GM21576 (cell line): Measurements from ENCODE around the gene CGB1.
"Not testable (repeated sequence)": the region's sequence is repeated elsewhere in the genome, so short reads cannot be mapped to it uniquely, and the experiment has no call there.

ENCODE experiments used
- ATAC-seq: cut with Tn5 transposase; IDR thresholded peaks from one replicate; pipeline ENCODE4 v1.9.1; 2021; ENCODE audit warnings: mild to moderate bottlenecking, moderate library complexity; ENCODE audit not compliant: unreplicated experiment

The CGB1 gene

DNA sequence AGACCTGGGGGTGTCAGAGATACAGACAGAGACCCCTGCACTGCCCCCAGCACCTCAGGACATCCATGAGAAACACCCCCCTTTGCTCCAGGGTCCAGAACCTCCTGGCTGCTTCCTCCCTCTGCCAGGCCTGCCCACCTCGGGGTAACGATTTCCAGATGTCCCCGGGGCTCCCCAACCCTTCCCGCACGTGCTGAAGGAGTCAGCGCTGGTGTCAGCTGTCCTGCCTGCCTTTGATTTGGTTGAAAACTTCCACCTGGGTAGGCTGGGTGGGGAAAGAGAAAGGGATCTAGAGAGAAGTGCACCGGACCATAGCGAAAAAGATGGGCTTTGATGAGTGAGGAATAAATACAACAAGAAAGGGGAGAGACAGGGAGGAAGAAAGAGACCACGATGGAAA lies 22.4 kb upstream of the CGB1 start:
- ATAC-seq = no peak

GRCh38 chr19:49058562-49058961 lies 21.9 kb upstream of the CGB1 start:
- ATAC-seq = no peak

GRCh38 chr19:49057636-49058234 lies 21.0 kb upstream of the CGB1 start, which contains the start of gene CGB7:
CGB7 (minus strand) TSS chr19:49057749; CDS start chr19:49055375, 2,374 bp downstream.
- no peak for ATAC-seq

DNA sequence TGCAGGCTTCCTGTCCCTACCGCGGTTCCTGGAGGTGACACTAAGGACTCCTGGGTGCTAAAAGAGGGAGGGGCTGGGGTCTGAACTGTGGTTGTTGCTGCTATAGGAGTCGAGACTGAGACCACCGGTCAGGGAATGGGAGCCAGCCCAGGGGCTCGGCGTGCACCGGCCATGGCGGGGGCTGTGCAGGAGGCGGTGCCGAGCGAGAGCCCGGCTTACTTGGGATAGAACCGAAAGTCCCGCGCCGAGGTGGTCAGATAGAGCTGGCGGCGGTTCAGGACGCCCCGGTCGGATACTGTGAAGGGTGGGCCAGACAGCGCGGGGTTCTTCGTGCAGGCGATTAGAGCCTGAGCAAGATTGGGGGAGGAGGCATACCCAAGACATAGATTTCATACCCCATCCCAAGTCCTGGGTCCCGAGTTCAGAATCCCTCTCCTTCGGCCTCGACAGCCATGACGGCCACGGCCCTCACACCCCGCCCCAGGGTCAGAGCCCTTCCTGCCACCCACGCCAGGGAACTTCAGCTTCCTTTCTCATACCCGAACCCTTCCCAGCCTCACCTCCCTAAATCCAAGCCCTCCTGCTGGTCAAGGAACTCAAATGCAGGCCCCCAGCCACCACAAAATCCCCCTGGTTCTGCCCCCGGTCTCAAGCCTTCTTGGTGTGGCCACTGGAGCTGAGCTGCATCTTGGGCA lies 20.4 kb upstream of the CGB1 start:
- ATAC-seq = not testable (repeated sequence)

DNA sequence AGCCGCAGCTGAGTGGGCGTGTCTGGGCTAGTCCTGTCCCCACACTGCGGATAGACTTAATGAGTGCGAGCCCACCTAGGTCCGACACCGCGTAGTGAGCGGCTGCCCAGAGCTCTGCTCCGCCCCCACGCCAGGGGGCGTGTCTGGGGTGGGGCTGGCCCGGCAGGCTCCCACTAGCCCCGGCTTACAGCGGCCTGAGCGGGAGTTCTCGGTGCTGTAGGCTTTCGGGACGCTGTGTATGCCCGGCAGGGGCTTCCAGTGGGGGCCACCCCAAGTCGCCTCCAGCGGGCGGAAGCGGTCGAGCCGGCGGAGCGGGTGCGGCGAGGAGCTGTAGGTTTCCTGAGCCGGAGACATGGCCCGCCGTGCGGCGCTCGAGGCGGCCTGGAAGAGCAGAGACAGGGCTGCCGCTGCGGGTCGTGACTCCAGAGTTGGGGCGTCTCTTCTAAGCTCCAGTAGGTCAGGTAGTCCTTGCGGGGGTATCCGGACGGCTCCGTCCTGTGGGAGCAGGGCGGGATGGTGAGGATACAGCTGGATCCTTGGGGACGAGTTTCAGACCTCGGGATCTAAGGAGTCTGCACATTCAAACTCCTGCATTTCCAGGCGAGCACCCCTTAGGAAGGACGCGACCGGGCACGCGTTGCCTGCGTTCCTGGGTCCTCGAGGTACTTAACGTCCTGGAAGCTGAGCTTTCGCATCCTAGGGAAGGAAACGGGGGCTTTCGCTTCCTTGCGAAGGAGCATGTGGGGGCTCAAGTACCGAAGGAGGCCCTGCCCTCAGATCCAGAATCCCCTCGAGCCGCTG lies 19.6 kb upstream of the CGB1 start:
- no peak for ATAC-seq

- not testable (repeated sequence) for ATAC-seq
Observed at GRCh38 chr19:49050376-49051033, 13.8 kb upstream of the CGB1 start.

DNA sequence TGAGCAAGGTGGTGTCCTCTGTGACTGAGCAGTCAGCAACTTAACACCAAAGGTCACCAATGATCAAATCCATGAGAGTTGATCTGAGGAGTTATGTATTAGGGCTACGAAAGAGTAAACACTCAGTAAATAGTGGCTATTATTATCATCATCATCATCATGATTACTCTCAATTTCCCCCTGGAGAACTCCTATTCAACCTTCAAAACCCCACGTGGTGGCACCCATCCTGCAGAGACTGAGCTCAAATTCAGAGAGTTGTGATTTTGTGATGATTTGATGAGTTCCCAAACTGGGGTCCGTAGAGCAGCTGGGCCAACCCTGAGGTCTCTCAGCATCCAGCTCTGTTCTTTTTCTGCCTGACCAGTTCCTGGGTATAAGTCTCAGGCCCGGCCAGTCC lies 13.1 kb upstream of the CGB1 start:
- not testable (repeated sequence) for ATAC-seq

- not testable (repeated sequence) for ATAC-seq
Observed at GRCh38 chr19:49049011-49049410, 12.3 kb upstream of the CGB1 start, which contains the start of gene CGB8. CGB8 (minus strand) TSS chr19:49049111; CDS start chr19:49048739, 372 bp downstream.

- not testable (repeated sequence) for ATAC-seq
Observed at GRCh38 chr19:49043548-49043947, 6.9 kb upstream of the CGB1 start, which contains the start of gene CGB5. CGB5 (plus strand) TSS chr19:49043848; CDS start chr19:49044210, 362 bp downstream.

- ATAC-seq = not testable (repeated sequence)
Observed at GRCh38 chr19:49042666-49043065, 6.0 kb upstream of the CGB1 start.

DNA sequence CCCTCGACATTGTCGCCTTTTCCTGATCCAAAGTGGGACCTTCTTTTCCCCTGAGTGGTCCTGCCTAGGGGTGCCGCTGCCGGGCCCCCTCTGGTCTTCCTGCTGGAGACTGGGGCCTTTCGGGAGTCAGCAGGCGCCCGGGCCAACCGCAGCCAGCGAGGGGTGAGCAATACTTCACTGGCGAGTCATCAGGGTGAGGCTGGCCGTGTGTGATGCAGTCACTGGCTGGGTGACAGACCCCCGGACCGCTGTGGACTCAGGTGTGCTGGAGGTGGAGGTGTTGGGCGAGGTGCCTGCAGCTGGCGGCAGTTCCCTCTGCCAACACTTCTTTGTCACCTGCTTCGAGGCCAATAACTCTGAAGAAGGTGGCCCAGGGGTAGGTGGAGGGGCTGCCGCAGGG lies 5.5 kb upstream of the CGB1 start:
- ATAC-seq = no peak

DNA sequence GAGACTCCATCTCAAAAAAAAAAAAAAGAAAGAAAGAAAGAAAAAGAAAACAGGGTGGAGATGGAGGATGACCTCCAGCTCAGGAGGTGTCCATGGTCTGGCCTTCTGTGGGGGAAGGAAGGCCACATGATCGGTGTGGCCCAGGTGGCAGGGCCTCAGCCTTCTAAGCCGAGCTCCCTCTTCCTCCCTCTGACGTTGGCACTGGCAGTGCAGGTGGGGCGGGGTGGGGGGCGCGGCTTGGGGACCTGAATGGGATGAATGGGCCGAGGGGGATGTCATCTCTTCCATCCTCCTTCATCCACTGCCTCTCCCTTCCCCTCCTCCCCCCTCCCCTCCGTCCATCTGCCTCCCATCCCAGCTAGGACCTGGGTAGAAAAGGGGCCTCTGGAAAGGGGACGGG lies 3.0 kb upstream of the CGB1 start:
- not testable (repeated sequence) for ATAC-seq

- ATAC-seq = not testable (repeated sequence)
Observed at GRCh38 chr19:49038557-49039276, 2.0 kb upstream of the CGB1 start.

DNA sequence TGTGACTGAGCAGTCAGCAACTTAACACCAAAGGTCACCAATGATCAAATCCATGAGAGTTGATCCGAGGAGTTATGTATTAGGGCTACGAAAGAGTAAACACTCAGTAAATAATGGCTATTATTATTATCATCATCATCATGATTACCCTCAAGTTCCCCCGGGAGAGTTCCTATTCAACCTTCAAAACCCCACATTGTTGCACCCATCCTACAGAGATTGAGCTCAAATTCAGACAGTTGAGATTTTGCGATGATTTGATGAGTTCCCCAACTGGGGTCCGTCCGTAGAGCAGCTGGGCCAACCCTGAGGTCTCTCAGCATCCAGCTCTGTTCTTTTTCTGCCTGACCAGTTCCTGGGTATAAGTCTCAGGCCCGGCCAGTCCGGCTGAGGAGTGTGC lies 1.4 kb upstream of the CGB1 start:
- not testable (repeated sequence) for ATAC-seq

DNA sequence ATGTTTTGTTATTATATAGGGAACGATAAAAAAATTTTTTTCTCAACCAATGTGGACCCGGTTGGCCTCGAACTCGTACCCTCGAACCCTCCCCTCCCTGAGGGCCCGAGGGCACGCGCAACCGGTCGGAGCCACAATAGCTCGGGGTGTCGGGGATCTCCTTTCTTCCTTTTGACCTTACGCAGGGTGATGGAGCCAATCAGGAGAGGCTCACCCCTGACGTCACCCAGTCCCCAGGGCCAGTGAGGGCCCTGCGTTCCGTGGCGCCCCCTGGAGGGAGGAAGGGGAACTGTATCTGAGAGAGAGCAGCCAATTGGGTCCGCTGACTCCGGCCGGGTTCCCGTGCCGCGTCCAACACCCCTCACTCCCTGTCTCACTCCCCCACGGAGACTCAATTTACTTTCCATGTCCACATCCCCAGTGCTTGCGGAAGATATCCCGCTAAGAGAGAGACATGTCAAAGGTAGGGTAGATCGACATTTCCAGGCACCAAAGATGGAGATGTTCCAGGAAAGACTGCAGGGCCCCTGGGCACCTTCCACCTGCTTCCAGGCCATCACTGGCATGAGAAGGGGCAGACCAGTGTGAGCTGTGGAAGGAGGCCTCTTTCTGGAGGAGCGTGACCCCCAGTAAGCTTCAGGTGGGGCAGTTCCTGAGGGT lies 4.9 kb downstream of the CGB1 start, which contains the start of gene CGB2:
CGB2 (plus strand) TSS at position 249 of the 660 bp plus-strand sequence; CDS start at position 455, 206 bp downstream.
- ATAC-seq = not testable (repeated sequence)

DNA sequence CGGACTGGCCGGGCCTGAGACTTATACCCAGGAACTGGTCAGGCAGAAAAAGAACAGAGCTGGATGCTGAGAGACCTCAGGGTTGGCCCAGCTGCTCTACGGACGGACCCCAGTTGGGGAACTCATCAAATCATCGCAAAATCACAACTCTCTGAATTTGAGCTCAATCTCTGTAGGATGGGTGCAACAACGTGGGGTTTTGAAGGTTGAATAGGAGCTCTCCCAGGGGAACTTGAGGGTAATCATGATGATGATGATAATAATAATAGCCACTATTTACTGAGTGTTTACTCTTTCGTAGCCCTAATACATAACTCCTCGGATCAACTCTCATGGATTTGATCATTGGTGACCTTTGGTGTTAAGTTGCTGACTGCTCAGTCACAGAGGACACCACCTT lies 6.4 kb downstream of the CGB1 start:
- ATAC-seq = not testable (repeated sequence)

DNA sequence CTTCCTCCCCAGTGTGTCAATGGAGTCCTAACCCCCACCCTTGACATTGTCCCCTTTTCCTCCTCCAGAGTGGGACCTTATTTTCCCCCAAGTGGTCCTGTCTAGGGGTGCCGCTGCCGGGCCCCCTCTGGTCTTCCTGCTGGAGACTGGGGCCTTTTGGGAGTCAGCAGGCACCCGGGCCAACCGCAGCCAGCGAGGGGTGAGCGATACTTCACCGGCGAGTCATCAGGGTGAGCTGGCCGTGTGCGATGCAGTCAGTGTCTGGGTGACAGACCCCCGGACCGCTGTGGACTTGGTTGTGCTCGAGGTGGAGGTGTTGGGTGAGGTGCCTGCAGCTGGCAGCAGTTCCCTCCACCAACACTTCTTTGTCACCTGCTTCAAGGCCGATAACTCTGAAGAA lies 6.9 kb downstream of the CGB1 start:
- ATAC-seq = not testable (repeated sequence)

GRCh38 chr19:49028686-49029085 lies 8.0 kb downstream of the CGB1 start:
- not testable (repeated sequence) for ATAC-seq

DNA sequence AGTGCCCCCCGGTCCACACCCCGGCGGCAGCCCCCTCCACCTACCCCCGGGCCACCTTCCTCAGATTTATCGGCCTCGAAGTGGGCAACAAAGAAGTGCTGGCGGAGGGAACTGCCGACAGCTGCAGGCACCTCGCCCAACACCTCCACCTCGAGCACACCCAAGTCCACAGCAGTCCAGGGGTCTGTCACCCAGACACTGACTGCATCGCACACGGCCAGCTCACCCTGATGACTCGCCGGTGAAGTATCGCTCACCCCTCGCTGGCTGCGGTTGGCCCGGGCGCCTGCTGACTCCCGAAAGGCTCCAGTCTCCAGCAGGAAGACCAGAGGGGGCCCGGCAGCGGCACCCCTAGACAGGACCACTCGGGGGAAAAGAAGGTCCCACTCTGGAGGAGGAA lies 11.1 kb downstream of the CGB1 start:
- ATAC-seq = not testable (repeated sequence)

GRCh38 chr19:49025088-49025487 lies 11.6 kb downstream of the CGB1 start:
- ATAC-seq = not testable (repeated sequence)
